Endodermal cell (in vitro differentiated cells): ENCODE data around the gene TXNDC15. TPM values are rescaled to one million over a fixed set of nuclear protein-coding genes. Genes with fewer than 3 reads are reported as not detected.

Experiments
- DNase-seq: peaks from one replicate; pipeline ENCODE4 v3.0.0-alpha.2; 2017
- H3K27ac ChIP-seq: 2 replicates; pipeline ENCODE4 v1.5.1; 2013; ENCODE audit warnings: mild to moderate bottlenecking, low read depth, low read length, moderate library complexity
- H3K27me3 ChIP-seq: 2 replicates; pipeline ENCODE4 v1.6.1; 2013; ENCODE audit warnings: mild to moderate bottlenecking, low read length, moderate library complexity; ENCODE audit not compliant: insufficient read depth, control insufficient read depth, poor library complexity, severe bottlenecking
- H3K36me3 ChIP-seq: 2 replicates; pipeline ENCODE4 v1.7.0; 2013; ENCODE audit warnings: mild to moderate bottlenecking, low read length, moderate library complexity; ENCODE audit not compliant: control insufficient read depth, insufficient read depth
- H3K4me1 ChIP-seq: one replicate; pipeline ENCODE4 v1.7.0; 2013; ENCODE audit warnings: low read length; ENCODE audit not compliant: control insufficient read depth, insufficient read depth
- H3K4me3 ChIP-seq: 2 replicates; pipeline ENCODE4 v1.5.1; 2013; ENCODE audit warnings: mild to moderate bottlenecking, low read length, moderate library complexity
- H3K9ac ChIP-seq: 2 replicates; pipeline ENCODE4 v1.6.1; 2013; ENCODE audit warnings: mild to moderate bottlenecking, low read length, moderate library complexity; ENCODE audit not compliant: poor library complexity, severe bottlenecking; ENCODE audit errors: extremely low read depth
- H3K9me3 ChIP-seq: 2 replicates; pipeline ENCODE4 v1.6.1; 2013; ENCODE audit warnings: mild to moderate bottlenecking, low read length, moderate library complexity; ENCODE audit not compliant: control insufficient read depth
- H3K27ac Mint-ChIP-seq: 2 replicates; pipeline ENCODE4 v1.8.0; 2020; ENCODE audit warnings: mixed read lengths
- H3K27me3 Mint-ChIP-seq: 2 replicates; pipeline ENCODE4 v1.8.0; 2021; ENCODE audit warnings: mild to moderate bottlenecking, mixed read lengths; ENCODE audit not compliant: insufficient read depth
- H3K36me3 Mint-ChIP-seq: 2 replicates; pipeline ENCODE4 v1.8.0; 2020; ENCODE audit warnings: low read depth, mixed read lengths
- H3K4me1 Mint-ChIP-seq: 2 replicates; pipeline ENCODE4 v1.8.0; 2020; ENCODE audit warnings: mixed read lengths
- H3K4me3 Mint-ChIP-seq: 2 replicates; pipeline ENCODE4 v1.8.0; 2020; ENCODE audit warnings: mild to moderate bottlenecking, moderate library complexity, mixed read lengths
- H3K9me3 Mint-ChIP-seq: 2 replicates; pipeline ENCODE4 v1.8.0; 2020; ENCODE audit warnings: mild to moderate bottlenecking, mixed read lengths
- CTCF ChIP-seq: fragments of 200-600 bp; sonication (generic); conservative IDR thresholded peaks from 2 replicates; pipeline ENCODE4 v1.5.0; 2021; ENCODE audit warnings: antibody characterized with exemption, mild to moderate bottlenecking
- WGBS, 2 experiments: methylation state at CpG; one replicate each; pipeline versions ENCODE4 v1.1.5 to v1.1.7; 2013; ENCODE audit warnings: missing lambda C conversion rate in 2 of 2, mixed read lengths in 1 of 2; ENCODE audit not compliant: insufficient coverage in 1 of 2, insufficient read length in 1 of 2; 5-methylcytosine and 5-hydroxymethylcytosine counted together
- total RNA-seq, 2 donors: library from RNA; stranded (reverse); fragmentation: NEBNext Ultra II Directional in 1 of 2; extraction: Animal tissue kit (Norgen Biotek cat#: 25700) in 1 of 2; gene quantifications; 2 replicates in 1 of 2; 3 replicates in 1 of 2; pipeline ENCODE4 v1.2.1, GENCODE V29; 2021

TXNDC15 gene
- total RNA-seq, 2 donors from 2014 or later, result 34.0 to 37.0 TPM

GRCh38 chr5:134944630-134945029 is 70.5 kb downstream of the TXNDC15 start:
- 97% methylated on average over 1 of the region's 1 CpG; no CpG with 5 or more reads in 1 of the 2 experiments for WGBS, 2 experiments
- Histone ChIP-seq H3K27me3 (no peaks in the 10 kb centered on the region), H3K9ac (no peak overlapping the region), H3K4me1 (no peaks in the 10 kb centered on the region), H3K36me3 (peaks cover 13% of the 10 kb centered on the region), H3K9me3 (no peaks in the 10 kb centered on the region), H3K27ac (no peak overlapping the region), H3K4me3 (no peak overlapping the region)
- no peak for DNase-seq
- Mint-ChIP-seq H3K36me3 (peaks cover 15% of the 10 kb centered on the region), H3K4me3 (no peak overlapping the region), H3K27me3 (no peaks in the 10 kb centered on the region), H3K4me1 (peaks cover 5% of the 10 kb centered on the region), H3K27ac (no peak overlapping the region), H3K9me3 (no peaks in the 10 kb centered on the region)
- TF ChIP-seq CTCF, result no peak

GRCh38 chr5:134945041-134945440 is 70.9 kb downstream of the TXNDC15 start:
- Mint-ChIP-seq H3K4me1 (peaks cover 5% of the 10 kb centered on the region), H3K36me3 (peaks cover 14% of the 10 kb centered on the region), H3K27me3 (no peaks in the 10 kb centered on the region), H3K27ac (no peak overlapping the region), H3K9me3 (no peaks in the 10 kb centered on the region), H3K4me3 (no peak overlapping the region)
- no peaks in the 10 kb centered on the region for H3K9me3 ChIP-seq
- no peaks in the 10 kb centered on the region for H3K27me3 ChIP-seq
- TF ChIP-seq CTCF, result no peak
- H3K27ac ChIP-seq, result no peak overlapping the region
- no peak overlapping the region for H3K9ac ChIP-seq
- 85% methylated on average over 2 of the region's 2 CpGs; no CpG with 5 or more reads in 1 of the 2 experiments for WGBS, 2 experiments
- H3K4me1 ChIP-seq, result no peaks in the 10 kb centered on the region
- H3K4me3 ChIP-seq, result no peak overlapping the region
- DNase-seq, result no peak
- H3K36me3 ChIP-seq, result peaks cover 9% of the 10 kb centered on the region

GRCh38 chr5:134948911-134949310 is 74.7 kb downstream of the TXNDC15 start:
- Histone ChIP-seq H3K4me1 (no peaks in the 10 kb centered on the region), H3K36me3 (no peaks in the 10 kb centered on the region), H3K27me3 (no peaks in the 10 kb centered on the region), H3K4me3 (no peak overlapping the region), H3K9me3 (peaks cover 2% of the 10 kb centered on the region), H3K9ac (no peak overlapping the region), H3K27ac (no peak overlapping the region)
- Mint-ChIP-seq H3K4me3 (no peak overlapping the region), H3K4me1 (peaks cover 5% of the 10 kb centered on the region), H3K36me3 (peaks cover 6% of the 10 kb centered on the region), H3K9me3 (peaks cover 4% of the 10 kb centered on the region), H3K27ac (no peak overlapping the region), H3K27me3 (no peaks in the 10 kb centered on the region)
- TF ChIP-seq CTCF, result no peak
- WGBS, 2 experiments, result 75 to 92% methylated on average over 2 to 5 of the region's 5 CpGs
- DNase-seq, result no peak
